GM12878 (cell line): ENCODE results near the gene TCOF1. TPM values are rescaled to one million over a fixed set of nuclear protein-coding genes. Genes with fewer than 3 reads are reported as not detected.

Experiments used
- ASH2L ChIP-seq: fragments of 300-600, 200-600 bp; sonication (generic); IDR thresholded peaks from 2 replicates; pipeline ENCODE4 v1.6.1; 2017; ENCODE audit warnings: low read depth, mild to moderate bottlenecking, borderline replicate concordance
- CEBPZ ChIP-seq: fragments of 150-350 bp; IDR thresholded peaks from 2 replicates; pipeline ENCODE4 v1.6.1; 2016; ENCODE audit warnings: low read depth, low read length
- E2F4 ChIP-seq: IDR thresholded peaks from 2 replicates; pipeline ENCODE4 v1.6.1; 2012; ENCODE audit warnings: low read depth, low read length, improper control_type of control experiment
- EGR1 ChIP-seq, 2 experiments: IDR thresholded peaks; 1 replicate in 1 of 2; 2 replicates in 1 of 2; pipeline ENCODE4 v1.6.1; 2011 to 2012; ENCODE audit warnings: low read depth in 2 of 2, low read length in 2 of 2, borderline replicate concordance in 1 of 2, mild to moderate bottlenecking in 1 of 2, moderate library complexity in 1 of 2
- GABPA ChIP-seq: IDR thresholded peaks from 2 replicates; pipeline ENCODE4 v1.6.1; 2014; ENCODE audit warnings: antibody characterized with exemption, low read depth, mild to moderate bottlenecking, inconsistent platforms
- HDAC6 ChIP-seq: fragments of 200-600 bp; sonication (generic); IDR thresholded peaks from one replicate; pipeline ENCODE4 v1.8.0; 2017; ENCODE audit warnings: antibody characterized with exemption; ENCODE audit not compliant: unreplicated experiment
- IRF3 ChIP-seq: fragments of 450-650 bp; IDR thresholded peaks from 2 replicates; pipeline ENCODE4 v1.6.1; 2014; ENCODE audit warnings: mild to moderate bottlenecking
- JUNB ChIP-seq: IDR thresholded peaks from 2 replicates; pipeline ENCODE4 v1.6.1; 2016; ENCODE audit warnings: antibody characterized with exemption, mild to moderate bottlenecking
- MTA2 ChIP-seq: fragments of 450-650 bp; IDR thresholded peaks from 2 replicates; pipeline ENCODE4 v1.6.1; 2016; ENCODE audit warnings: low read depth, mild to moderate bottlenecking, moderate library complexity
- NFYB ChIP-seq: IDR thresholded peaks from 2 replicates; pipeline ENCODE4 v1.6.1; 2011; ENCODE audit warnings: low read depth, mild to moderate bottlenecking, low read length, improper control_type of control experiment, moderate library complexity; ENCODE audit not compliant: insufficient read depth
- PKNOX1 ChIP-seq: fragments of 450-650 bp; IDR thresholded peaks from 2 replicates; pipeline ENCODE4 v1.6.1; 2016; ENCODE audit warnings: mild to moderate bottlenecking
- PML ChIP-seq: IDR thresholded peaks from 2 replicates; pipeline ENCODE4 v1.6.1; 2012; ENCODE audit warnings: low read length, inconsistent platforms
- POU2F2 ChIP-seq: IDR thresholded peaks from 3 replicates; pipeline ENCODE4 v1.6.1; 2011; ENCODE audit warnings: low read depth, mild to moderate bottlenecking, low read length, borderline replicate concordance
- RAD21 ChIP-seq: IDR thresholded peaks from 2 replicates; pipeline ENCODE4 v1.6.1; 2011; ENCODE audit warnings: mild to moderate bottlenecking, low read depth, low read length, moderate library complexity; ENCODE audit not compliant: insufficient read depth
- RBBP5 ChIP-seq: fragments of 200-600 bp; sonication (generic); conservative IDR thresholded peaks from 2 replicates; pipeline ENCODE4 v1.6.1; 2016
- RCOR1 ChIP-seq: conservative IDR thresholded peaks from 2 replicates; pipeline ENCODE4 v1.6.1; 2012; ENCODE audit warnings: low read depth, low read length, improper control_type of control experiment
- SPI1 ChIP-seq: IDR thresholded peaks from 2 replicates; pipeline ENCODE4 v1.6.1; 2011; ENCODE audit warnings: low read depth, mild to moderate bottlenecking, low read length, moderate library complexity, borderline replicate concordance; ENCODE audit not compliant: insufficient read depth
- SUZ12 ChIP-seq: fragments of 200-600 bp; sonication (generic); IDR thresholded peaks from one replicate; pipeline ENCODE4 v1.6.1; 2018; ENCODE audit warnings: antibody characterized with exemption, mild to moderate bottlenecking; ENCODE audit not compliant: unreplicated experiment
- TAF1 ChIP-seq: IDR thresholded peaks from 2 replicates; pipeline ENCODE4 v1.6.1; 2011; ENCODE audit warnings: mild to moderate bottlenecking, low read depth, low read length, borderline replicate concordance
- TBL1XR1 ChIP-seq: IDR thresholded peaks from 2 replicates; pipeline ENCODE4 v1.6.1; 2012; ENCODE audit warnings: low read depth, low read length, improper control_type of control experiment
- ZBED1 ChIP-seq: IDR thresholded peaks from 2 replicates; pipeline ENCODE4 v1.6.1; 2016; ENCODE audit warnings: borderline replicate concordance
- ZNF384 ChIP-seq: IDR thresholded peaks from 2 replicates; pipeline ENCODE4 v1.6.1; 2012; ENCODE audit warnings: low read depth, mild to moderate bottlenecking, low read length, improper control_type of control experiment, borderline replicate concordance
- ZNF622 ChIP-seq: fragments of 450-650 bp; IDR thresholded peaks from 2 replicates; pipeline ENCODE4 v1.6.1; 2017; ENCODE audit warnings: mild to moderate bottlenecking, inconsistent platforms
- polyA plus RNA-seq, 11 experiments: library from polyadenylated mRNA; depleted of rRNA in 4 of 11; unstranded in 6 of 11; stranded (reverse) in 5 of 11; fragments of >200 nt; fragmentation: Nextera tagmentation in 4 of 11; fragmentation: Illumina TruSeq in 1 of 11; extraction: Ambion mirVana in 4 of 11; extraction: Trizol in 1 of 11; gene quantifications; 1 replicate in 1 of 11; 2 replicates in 10 of 11; pipeline versions ENCODE4 v1.2.1 to v1.2.3, GENCODE V29; 2011 to 2016; ENCODE audit warnings: inconsistent platforms in 2 of 11, missing spikeins in 2 of 11, low read depth in 1 of 11
- total RNA-seq, 4 experiments: library from RNA; depleted of rRNA in 3 of 4; stranded (reverse); fragments of >200 nt in 3 of 4; fragmentation: Illumina TruSeq in 1 of 4; extraction: Trizol in 1 of 4; gene quantifications; 2 replicates each; pipeline versions ENCODE4 v1.2.1 to v1.2.3, GENCODE V29; 2013 to 2021

Gene TCOF1
- total and polyA plus RNA-seq, 10 of the 15 experiments (the other 5 are each of a cell fraction or from before 2014, with no cell fraction given): 8.7 to 83.9 (median 38.9) TPM

GRCh38 chr5:150398722-150399523 lies 41.4 kb downstream of the TCOF1 start (continued):
- no peak for TF ChIP-seq CEBPZ
- TF ChIP-seq ZBED1: peak; percentile 68; the same call in 1 of the 2 replicates
- no peak for TF ChIP-seq TBL1XR1
- peak in 1 of 2 experiments; percentile 62; a peak in 2 of 3 replicates for TF ChIP-seq EGR1 (IDR thresholded peaks at IDR 0.05; ENCODE audit: borderline replicate concordance in 1 of 2, low read depth in 2 of 2, low read length in 2 of 2)
- no peak for TF ChIP-seq PKNOX1
- TF ChIP-seq E2F4: no peak
- no peak for TF ChIP-seq SUZ12
- TF ChIP-seq ASH2L: no peak
- TF ChIP-seq RBBP5: no peak
- no peak for TF ChIP-seq SPI1
- TF ChIP-seq ZNF384: no peak
- TF ChIP-seq PML: no peak
- no peak for TF ChIP-seq ZNF622
- no peak for TF ChIP-seq JUNB
- no peak for TF ChIP-seq HDAC6
- no peak for TF ChIP-seq RCOR1
- no peak for TF ChIP-seq IRF3
- TF ChIP-seq MTA2: no peak
- peak; percentile 71 for TF ChIP-seq RAD21
- peak; percentile 9; the same call in 1 of the 3 replicates for TF ChIP-seq POU2F2
- no peak for TF ChIP-seq GABPA
- TF ChIP-seq NFYB: no peak
- peak; percentile 29; the same call in 1 of the 2 replicates for TF ChIP-seq TAF1
